Mesenchymal stem cell (in vitro differentiated cells and primary cell): Measurements from ENCODE around the gene ZMYND11.

ENCODE experiments used
- DNase-seq: peaks from one replicate; pipeline ENCODE4 v3.0.0-alpha.2; 2013
- H2AFZ ChIP-seq: one replicate; pipeline ENCODE4 v1.6.1; 2013; ENCODE audit warnings: low read depth, mild to moderate bottlenecking, control low read depth, inconsistent platforms, low read length, moderate library complexity
- H2AK5ac ChIP-seq: 2 replicates; pipeline ENCODE4 v1.6.1; 2013; ENCODE audit warnings: low read length, moderate library complexity, mild to moderate bottlenecking, inconsistent platforms; ENCODE audit not compliant: severe bottlenecking
- H2BK120ac ChIP-seq: one replicate; pipeline ENCODE4 v1.6.1; 2013; ENCODE audit warnings: low read depth, mild to moderate bottlenecking, inconsistent platforms, low read length, moderate library complexity
- H2BK12ac ChIP-seq, 2 experiments: one replicate each; pipeline ENCODE4 v1.6.1; 2013; ENCODE audit warnings: inconsistent platforms in 2 of 2, low read length in 2 of 2, mild to moderate bottlenecking in 2 of 2, moderate library complexity in 2 of 2, control low read depth in 1 of 2
- H2BK15ac ChIP-seq: one replicate; pipeline ENCODE4 v1.6.1; 2013; ENCODE audit warnings: mild to moderate bottlenecking, low read depth, inconsistent platforms; ENCODE audit not compliant: poor library complexity, severe bottlenecking
- H2BK5ac ChIP-seq: 2 replicates; pipeline ENCODE4 v1.6.1; 2013; ENCODE audit warnings: low read depth, mild to moderate bottlenecking, low read length, control low read depth, inconsistent platforms; ENCODE audit not compliant: poor library complexity, severe bottlenecking
- H3K14ac ChIP-seq, 2 experiments: one replicate each; pipeline ENCODE4 v1.6.1; 2013; ENCODE audit warnings: inconsistent platforms in 2 of 2, low read length in 2 of 2, control low read depth in 1 of 2, mild to moderate bottlenecking in 1 of 2, moderate library complexity in 1 of 2
- H3K18ac ChIP-seq, 2 experiments: one replicate each; pipeline ENCODE4 v1.6.1; 2013; ENCODE audit warnings: inconsistent platforms in 2 of 2, low read length in 2 of 2, control low read depth in 1 of 2, low read depth in 1 of 2, mild to moderate bottlenecking in 1 of 2
- H3K23ac ChIP-seq, 2 experiments: one replicate each; pipeline ENCODE4 v1.6.1; 2013; ENCODE audit warnings: inconsistent platforms in 2 of 2, low read length in 2 of 2, mild to moderate bottlenecking in 2 of 2, moderate library complexity in 2 of 2, control low read depth in 1 of 2
- H3K27ac ChIP-seq: 2 replicates; pipeline ENCODE4 v1.5.1; 2013; ENCODE audit warnings: mild to moderate bottlenecking, moderate library complexity, low read length, control low read depth, inconsistent platforms; ENCODE audit not compliant: poor library complexity, severe bottlenecking
- H3K27me3 ChIP-seq, 2 experiments: 2 replicates each; pipeline versions ENCODE4 v1.6.1 to v1.7.0; 2013; ENCODE audit warnings: low read length in 2 of 2, mild to moderate bottlenecking in 2 of 2, moderate library complexity in 2 of 2, control low read depth in 1 of 2, inconsistent platforms in 1 of 2; ENCODE audit not compliant: control insufficient read depth in 1 of 2, insufficient read depth in 1 of 2
- H3K36me3 ChIP-seq, 2 experiments: 2 replicates each; pipeline versions ENCODE4 v1.6.1 to v1.7.0; 2013; ENCODE audit warnings: low read length in 2 of 2, control low read depth in 1 of 2, inconsistent platforms in 1 of 2, low read depth in 1 of 2, mild to moderate bottlenecking in 1 of 2; ENCODE audit not compliant: insufficient read depth in 2 of 2, control insufficient read depth in 1 of 2
- H3K4ac ChIP-seq, 2 experiments: one replicate each; pipeline ENCODE4 v1.6.1; 2013; ENCODE audit warnings: inconsistent platforms in 2 of 2, low read length in 2 of 2, mild to moderate bottlenecking in 2 of 2, moderate library complexity in 2 of 2, control low read depth in 1 of 2, low read depth in 1 of 2
- H3K4me1 ChIP-seq: 2 replicates; pipeline ENCODE4 v1.6.1; 2013; ENCODE audit warnings: low read depth, low read length, control low read depth; ENCODE audit not compliant: control insufficient read depth, insufficient read depth
- H3K4me2 ChIP-seq: 2 replicates; pipeline ENCODE4 v1.6.1; 2013; ENCODE audit warnings: low read length, mild to moderate bottlenecking, inconsistent platforms; ENCODE audit not compliant: poor library complexity, severe bottlenecking
- H3K4me3 ChIP-seq, 2 experiments: 2 replicates each; pipeline versions ENCODE4 v1.5.1 to v1.7.0; 2013; ENCODE audit warnings: low read length in 2 of 2, mild to moderate bottlenecking in 2 of 2, control low read depth in 1 of 2, low read depth in 1 of 2; ENCODE audit not compliant: insufficient read depth in 1 of 2
- H3K79me1 ChIP-seq: replicated peaks from 2 replicates; pipeline ENCODE4 v1.6.1; 2013; ENCODE audit warnings: mild to moderate bottlenecking, control low read depth, low read length, inconsistent platforms; ENCODE audit not compliant: poor library complexity, severe bottlenecking
- H3K9ac ChIP-seq: 2 replicates; pipeline ENCODE4 v1.7.0; 2013; ENCODE audit warnings: mild to moderate bottlenecking, low read length, moderate library complexity
- H3K9me3 ChIP-seq: 2 replicates; pipeline ENCODE4 v1.7.0; 2013; ENCODE audit warnings: mild to moderate bottlenecking, low read length; ENCODE audit not compliant: control insufficient read depth
- H4K8ac ChIP-seq: one replicate; pipeline ENCODE4 v1.6.1; 2013; ENCODE audit warnings: inconsistent platforms, mild to moderate bottlenecking, low read length, moderate library complexity
- H4K91ac ChIP-seq: one replicate; pipeline ENCODE4 v1.6.1; 2013; ENCODE audit warnings: mild to moderate bottlenecking, low read length, inconsistent platforms
- WGBS: methylation state at CpG from one replicate; pipeline ENCODE4 v1.1.7; 2013; ENCODE audit warnings: mixed read lengths; 5-methylcytosine and 5-hydroxymethylcytosine counted together

Gene ZMYND11

GRCh38 chr10:104416-104815, 30.8 kb upstream of the ZMYND11 start:
- H4K91ac ChIP-seq = no peak overlapping the region
- no peak overlapping the region for H3K14ac ChIP-seq
- no peak overlapping the region for H2BK120ac ChIP-seq
- H3K4me2 ChIP-seq = no peak overlapping the region
- H2BK5ac ChIP-seq = no peak overlapping the region
- no peak overlapping the region for H3K18ac ChIP-seq
- H3K9me3 ChIP-seq = peaks cover 3% of the 10 kb centered on the region
- H3K27ac ChIP-seq = no peak overlapping the region
- no peak overlapping the region for H2BK12ac ChIP-seq
- H3K79me1 ChIP-seq = no peaks in the 10 kb centered on the region
- 55% methylated on average over 4 of the region's 4 CpGs for WGBS
- H3K27me3 ChIP-seq = no peaks in the 10 kb centered on the region
- peaks cover 2% of the 10 kb centered on the region for H3K4me1 ChIP-seq
- no peaks in the 10 kb centered on the region for H3K36me3 ChIP-seq
- no peak overlapping the region for H2AK5ac ChIP-seq
- no peak overlapping the region for H3K9ac ChIP-seq
- no peak overlapping the region for H4K8ac ChIP-seq
- H3K23ac ChIP-seq = no peak overlapping the region
- no peak overlapping the region for H2BK15ac ChIP-seq
- no peak overlapping the region for H3K4me3 ChIP-seq
- DNase-seq = no peak
- H2AFZ ChIP-seq = no peak overlapping the region
- H3K4ac ChIP-seq = no peak overlapping the region

- 81% methylated on average over 16 of the region's 16 CpGs for WGBS
- Histone ChIP-seq H3K4ac (no peak overlapping the region), H2BK120ac (no peak overlapping the region)
Measured at GRCh38 chr10:104862-105565, 30.2 kb upstream of the ZMYND11 start.

GRCh38 chr10:105806-106205, 29.4 kb upstream of the ZMYND11 start:
- Histone ChIP-seq H2BK15ac (no peak overlapping the region), H3K4me1 (peaks cover 2% of the 10 kb centered on the region), H3K4ac (no peak overlapping the region), H2BK120ac (no peak overlapping the region), H4K8ac (no peak overlapping the region), H3K18ac (no peak overlapping the region), H3K27ac (no peak overlapping the region), H3K36me3 (no peaks in the 10 kb centered on the region), H3K23ac (no peak overlapping the region), H4K91ac (no peak overlapping the region), H3K9me3 (peaks cover 3% of the 10 kb centered on the region), H2AFZ (no peak overlapping the region), H2AK5ac (no peak overlapping the region), H2BK5ac (no peak overlapping the region), H3K79me1 (no peaks in the 10 kb centered on the region), H3K4me3 (no peak overlapping the region), H3K9ac (no peak overlapping the region), H3K14ac (no peak overlapping the region), H3K27me3 (no peaks in the 10 kb centered on the region), H2BK12ac (no peak overlapping the region), H3K4me2 (no peak overlapping the region)
- no peak for DNase-seq
- 92% methylated on average over 4 of the region's 4 CpGs for WGBS

More at GRCh38 chr10:104862-105565, 30.2 kb upstream of the ZMYND11 start:
- Histone ChIP-seq H3K14ac (no peak overlapping the region), H3K23ac (no peak overlapping the region), H2AFZ (no peak overlapping the region), H2BK5ac (no peak overlapping the region), H3K9me3 (peaks cover 3% of the 10 kb centered on the region), H3K18ac (no peak overlapping the region), H3K4me2 (no peak overlapping the region), H3K36me3 (no peaks in the 10 kb centered on the region), H3K27ac (no peak overlapping the region), H2AK5ac (no peak overlapping the region), H3K79me1 (no peaks in the 10 kb centered on the region), H2BK15ac (no peak overlapping the region), H2BK12ac (no peak overlapping the region), H3K9ac (no peak overlapping the region), H4K91ac (no peak overlapping the region), H3K4me1 (peaks cover 2% of the 10 kb centered on the region), H3K4me3 (no peak overlapping the region), H3K27me3 (no peaks in the 10 kb centered on the region), H4K8ac (no peak overlapping the region)
- no peak for DNase-seq

- H3K27ac ChIP-seq = no peak overlapping the region
- H3K4me3 ChIP-seq = no peak overlapping the region
- no peak overlapping the region for H2BK15ac ChIP-seq
- no peak overlapping the region for H2BK12ac ChIP-seq
- no peak overlapping the region for H4K91ac ChIP-seq
- no peak overlapping the region for H2AFZ ChIP-seq
- no peak overlapping the region for H3K4me2 ChIP-seq
- no peaks in the 10 kb centered on the region for H3K79me1 ChIP-seq
- no peak overlapping the region for H2BK5ac ChIP-seq
- peaks cover 3% of the 10 kb centered on the region for H3K9me3 ChIP-seq
- DNase-seq = no peak
- no peak overlapping the region for H2BK120ac ChIP-seq
- no peak overlapping the region for H3K23ac ChIP-seq
- peaks cover 4% of the 10 kb centered on the region for H3K4me1 ChIP-seq
- H3K18ac ChIP-seq = no peak overlapping the region
- H3K27me3 ChIP-seq = no peaks in the 10 kb centered on the region
- no peak overlapping the region for H2AK5ac ChIP-seq
- no peak overlapping the region for H4K8ac ChIP-seq
- H3K9ac ChIP-seq = no peak overlapping the region
- H3K14ac ChIP-seq = no peak overlapping the region
- WGBS = 81% methylated on average over 6 of the region's 6 CpGs
- no peaks in the 10 kb centered on the region for H3K36me3 ChIP-seq
- H3K4ac ChIP-seq = no peak overlapping the region
Measured at GRCh38 chr10:106740-107139, 28.5 kb upstream of the ZMYND11 start.
